Epidermal melanocyte (primary cell): ENCODE results near the gene ESYT2.
A peak's percentile ranks its signal among the peaks of the same experiment; 100 is the strongest.
"Not testable (repeated sequence)": the region's sequence is repeated elsewhere in the genome, so short reads cannot be mapped to it uniquely, and the experiment has no call there.

Source experiments
- DNase-seq: peaks from one replicate; pipeline ENCODE4 v3.0.0; 2011; ENCODE audit warnings: low spot score; ENCODE audit not compliant: insufficient read length

The ESYT2 gene

DNA sequence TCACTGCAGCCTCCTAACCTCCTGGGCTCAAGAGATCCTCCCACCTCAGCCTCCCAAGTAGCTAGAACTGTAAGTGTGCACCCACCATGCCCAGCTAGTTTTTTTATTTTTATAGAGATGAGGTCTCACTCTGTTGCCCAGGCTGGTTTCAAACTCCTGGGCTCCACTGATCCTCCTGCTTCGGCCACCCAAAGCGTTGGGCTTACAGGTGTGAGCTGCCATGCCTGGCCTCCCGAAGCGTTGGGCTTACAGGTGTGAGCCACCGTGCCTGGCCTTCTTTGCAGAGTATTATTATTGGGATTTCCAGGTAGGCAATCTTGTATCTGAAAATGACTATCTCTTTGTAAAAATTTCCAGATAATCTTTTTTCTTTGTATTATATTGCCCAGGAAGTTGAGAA is 101.6 kb downstream of the ESYT2 start:
- no peak for DNase-seq

DNA sequence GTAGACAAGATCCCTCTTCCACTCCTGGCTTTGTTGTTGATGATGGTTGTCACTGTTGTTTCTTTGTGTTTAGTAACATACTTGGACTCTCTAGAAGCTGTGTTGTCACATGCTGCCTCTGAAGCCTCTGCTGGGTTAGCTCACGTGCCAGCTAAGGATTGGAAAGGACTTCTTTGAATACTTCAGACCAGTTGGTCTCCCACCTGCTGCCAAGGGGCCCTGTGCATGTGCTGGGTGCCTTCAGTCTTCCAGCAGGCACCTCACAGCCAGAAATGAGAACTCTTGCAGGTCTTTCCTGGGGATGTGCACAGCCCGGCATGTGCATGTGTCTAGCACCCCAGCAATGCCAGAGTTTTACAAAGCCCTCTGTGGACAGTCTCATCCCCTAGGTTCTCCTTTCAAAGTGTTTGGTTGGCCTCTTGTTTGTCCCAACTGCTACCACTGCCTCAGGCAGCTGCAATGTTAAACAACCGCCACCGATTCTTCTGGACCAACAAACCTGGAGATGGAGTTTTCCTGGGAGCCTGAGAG is 103.0 kb downstream of the ESYT2 start:
- no peak for DNase-seq

DNA sequence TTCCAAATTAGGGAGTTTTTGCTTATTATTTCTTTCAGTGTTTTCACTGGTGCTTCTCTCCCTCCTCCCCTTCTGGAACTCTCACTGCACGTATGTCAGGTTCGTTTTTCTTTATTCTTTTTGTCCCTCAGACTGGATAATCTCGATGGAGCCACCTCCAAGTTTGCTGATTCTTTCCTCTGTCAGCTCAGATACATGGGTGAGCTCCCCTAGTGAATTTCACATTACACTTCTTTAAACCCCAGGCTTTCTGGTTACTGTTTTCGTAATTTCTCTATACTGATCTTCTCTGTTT is 103.9 kb downstream of the ESYT2 start:
- no peak for DNase-seq

DNA sequence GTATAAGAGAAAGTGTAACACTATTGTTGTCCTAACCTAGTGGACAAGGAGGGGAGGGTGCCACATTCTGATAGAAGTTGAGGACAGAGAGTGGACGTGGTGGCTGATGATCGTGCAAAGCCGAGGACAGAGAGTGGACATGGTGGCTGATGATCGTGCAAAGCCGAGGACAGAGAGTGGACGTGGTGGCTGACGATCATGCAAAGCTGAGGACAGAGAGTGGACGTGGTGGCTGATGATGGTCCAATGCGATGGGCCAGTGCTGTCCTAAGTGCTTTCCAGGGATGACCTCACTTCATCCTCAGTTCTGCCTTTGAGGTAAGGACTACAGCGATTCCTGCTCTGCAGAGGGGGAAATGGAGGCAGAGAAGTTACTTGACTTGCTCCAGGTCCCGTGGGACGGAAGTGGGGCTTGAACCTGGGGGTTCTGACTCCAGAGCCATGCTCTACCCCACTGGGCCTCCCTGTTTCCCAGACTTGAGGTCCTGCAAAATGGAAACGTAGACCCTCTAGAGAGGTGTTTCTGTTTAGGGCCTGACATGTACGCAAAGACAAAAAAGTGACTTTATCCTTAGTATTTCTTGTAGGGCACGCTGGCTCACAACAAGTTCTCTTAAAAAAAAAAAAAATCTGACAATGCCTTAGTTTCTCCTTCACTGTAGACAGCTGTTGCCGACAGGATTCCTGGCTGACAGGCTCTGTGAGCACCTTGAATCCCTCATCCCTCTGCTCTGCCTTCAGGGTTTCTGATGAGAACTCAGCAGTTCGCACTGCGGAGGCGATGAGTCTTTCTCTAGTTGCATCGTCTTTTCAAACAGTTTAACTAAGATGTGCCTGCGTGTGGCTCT is 104.4 kb downstream of the ESYT2 start:
- no peak for DNase-seq

DNA sequence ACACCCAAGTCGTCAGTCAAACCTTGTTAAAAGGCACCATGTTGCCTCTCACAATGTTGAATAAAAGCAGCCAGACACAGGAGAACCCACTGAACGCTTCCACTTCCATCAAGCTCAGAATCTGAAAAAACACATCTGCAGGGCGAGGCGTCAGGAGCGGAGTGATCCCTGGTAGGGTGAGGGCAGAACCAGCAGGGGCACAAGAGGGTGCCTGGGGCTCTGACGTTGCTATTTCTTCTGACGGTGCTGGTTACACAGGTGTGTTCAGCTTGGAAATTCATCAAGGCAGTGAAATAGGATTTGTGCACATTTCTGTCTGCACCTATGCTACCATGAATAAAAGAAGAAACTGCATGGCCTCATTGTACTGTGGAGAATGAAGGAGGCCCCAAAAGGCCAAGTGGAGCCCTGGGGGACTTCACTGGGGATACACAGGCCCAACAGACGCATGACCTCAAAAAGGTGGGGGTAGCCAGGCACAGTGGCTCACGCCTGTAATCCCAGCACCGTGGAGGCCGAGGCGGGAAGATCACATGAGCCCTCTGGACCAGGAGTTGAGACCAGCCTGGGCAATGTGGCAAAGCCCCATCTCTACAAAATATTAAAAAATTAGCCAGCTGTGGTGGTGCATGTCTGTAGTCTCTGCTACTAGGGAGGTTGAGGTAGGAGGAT is 105.5 kb downstream of the ESYT2 start:
- DNase-seq: no peak

DNA sequence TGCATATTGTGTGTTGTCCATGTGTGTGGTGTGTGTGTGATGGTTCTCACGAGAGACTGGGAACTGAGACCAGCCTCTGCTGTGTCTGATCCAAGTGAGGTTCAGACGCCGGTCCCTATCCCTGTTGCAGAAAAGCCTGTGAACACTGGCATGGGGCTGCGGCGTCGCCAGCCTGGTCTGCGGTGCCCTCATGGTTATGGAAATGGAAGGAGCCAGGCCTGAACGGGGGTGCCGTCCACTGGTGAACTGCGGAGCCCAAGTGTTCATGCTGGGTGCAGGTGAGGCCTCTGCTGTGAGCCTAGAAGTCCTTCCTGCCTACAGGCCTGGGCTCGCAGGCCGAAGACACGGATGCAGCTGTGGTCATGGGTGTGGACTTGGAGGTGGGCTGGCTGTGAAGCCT is 106.0 kb downstream of the ESYT2 start:
- DNase-seq: no peak

DNA sequence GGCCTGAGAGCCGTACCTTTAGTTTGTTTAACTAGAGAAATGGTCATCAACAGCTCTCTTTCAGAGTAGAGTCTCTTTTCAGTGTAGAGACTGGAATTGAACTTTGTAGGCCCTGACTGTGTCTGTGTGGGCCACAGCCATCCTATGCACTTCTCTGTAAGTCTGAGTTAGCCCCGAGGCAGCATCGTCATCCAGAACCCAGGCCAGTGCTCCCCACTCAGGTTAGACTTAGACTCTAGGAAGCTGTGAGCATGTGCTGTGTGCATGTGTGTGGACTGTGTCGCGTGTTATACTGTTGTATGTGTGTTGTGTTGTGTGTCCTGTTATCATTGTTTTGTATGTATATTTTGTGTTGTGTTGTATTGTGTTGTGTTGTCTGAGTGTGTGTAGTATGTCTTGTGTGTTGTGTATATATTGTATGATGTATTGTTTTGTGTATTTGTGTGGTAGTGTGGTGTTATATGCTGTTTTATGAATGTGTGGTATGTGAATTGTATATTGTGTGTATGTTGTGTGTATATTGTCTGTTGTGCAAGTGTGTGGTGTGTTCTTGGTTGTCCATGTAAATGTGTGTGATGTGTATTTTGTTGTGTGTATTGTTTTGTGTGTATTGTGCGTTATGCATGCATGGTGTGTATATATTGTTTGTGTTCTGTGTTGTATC is 106.6 kb downstream of the ESYT2 start:
- DNase-seq: no peak

DNA sequence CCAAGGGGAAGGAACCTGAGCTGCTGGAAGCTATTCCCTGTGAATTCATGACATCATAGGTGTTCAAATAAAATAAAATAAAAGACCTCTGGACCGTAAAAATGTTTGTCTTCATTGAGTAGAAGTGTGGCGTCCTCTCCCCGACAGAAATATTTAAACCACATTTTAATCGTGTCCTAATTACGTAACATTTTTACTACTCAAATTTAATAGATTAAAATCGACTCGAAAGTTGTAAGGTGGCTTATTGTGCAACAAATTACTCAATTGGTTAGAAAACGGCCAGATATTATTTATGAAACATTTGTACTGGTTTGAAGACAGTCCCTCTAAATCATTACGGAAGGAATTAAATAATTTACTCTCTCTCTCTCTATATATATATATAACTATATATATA is 109.2 kb downstream of the ESYT2 start:
- no peak for DNase-seq

DNA sequence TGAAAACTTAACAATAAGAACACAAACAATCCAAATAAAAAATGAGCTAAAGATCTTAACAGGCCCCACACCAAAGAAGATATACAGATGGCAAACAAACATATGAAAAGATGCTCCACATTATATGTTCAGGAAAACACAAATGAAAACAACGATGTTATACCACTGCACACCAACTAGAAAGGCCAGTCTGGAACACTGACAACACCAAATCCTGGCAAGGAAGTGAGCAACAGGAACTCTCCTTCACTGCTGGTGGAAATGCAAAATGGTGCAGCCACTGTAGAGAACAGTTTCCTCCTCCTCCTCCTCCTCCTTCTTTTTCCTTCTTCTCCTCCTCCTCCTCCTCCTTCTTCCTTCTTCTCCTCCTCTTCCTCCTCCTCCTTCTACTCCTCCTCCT is 112.5 kb downstream of the ESYT2 start:
- DNase-seq: no peak

DNA sequence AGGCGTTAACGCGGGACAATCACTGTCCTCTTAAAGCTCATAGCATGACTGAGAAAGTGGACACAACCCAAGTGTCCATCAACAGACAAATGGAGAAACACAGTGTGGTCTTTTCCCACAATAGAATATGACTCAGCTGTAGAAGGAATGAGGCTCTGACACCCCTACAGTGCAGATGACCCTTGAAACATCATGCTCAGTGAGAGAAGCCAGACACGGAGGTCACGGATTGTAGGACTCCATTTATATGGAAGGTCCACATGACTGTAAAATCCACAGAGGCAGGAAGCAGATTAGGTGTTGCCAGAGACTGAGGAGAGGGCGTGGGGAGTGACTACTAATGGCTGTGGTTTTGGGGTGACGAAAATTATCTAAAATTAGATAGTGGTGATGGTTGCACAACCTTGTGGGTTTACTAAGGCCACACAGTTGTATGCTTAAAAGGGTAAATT is 118.6 kb downstream of the ESYT2 start:
- DNase-seq: no peak

DNA sequence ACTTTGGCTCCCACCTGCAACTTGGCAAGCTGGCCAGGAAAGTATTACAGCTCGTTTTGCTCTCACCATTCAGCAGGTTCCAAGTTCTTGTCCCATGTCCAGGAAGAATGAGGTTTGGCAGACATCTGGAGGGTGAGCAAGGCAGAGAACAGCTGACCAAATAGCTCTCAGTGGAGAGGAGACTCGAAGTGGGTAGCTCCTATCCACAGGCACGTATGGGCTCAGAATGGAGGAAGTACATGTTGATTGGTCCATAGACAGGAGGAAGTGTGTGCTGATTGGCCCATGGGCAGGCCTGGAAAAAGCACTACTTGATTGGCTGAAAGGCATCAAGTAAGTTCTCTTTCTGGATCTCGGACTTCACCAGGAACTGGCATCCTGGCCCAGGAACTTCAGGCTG is 121.7 kb downstream of the ESYT2 start:
- no peak for DNase-seq

DNA sequence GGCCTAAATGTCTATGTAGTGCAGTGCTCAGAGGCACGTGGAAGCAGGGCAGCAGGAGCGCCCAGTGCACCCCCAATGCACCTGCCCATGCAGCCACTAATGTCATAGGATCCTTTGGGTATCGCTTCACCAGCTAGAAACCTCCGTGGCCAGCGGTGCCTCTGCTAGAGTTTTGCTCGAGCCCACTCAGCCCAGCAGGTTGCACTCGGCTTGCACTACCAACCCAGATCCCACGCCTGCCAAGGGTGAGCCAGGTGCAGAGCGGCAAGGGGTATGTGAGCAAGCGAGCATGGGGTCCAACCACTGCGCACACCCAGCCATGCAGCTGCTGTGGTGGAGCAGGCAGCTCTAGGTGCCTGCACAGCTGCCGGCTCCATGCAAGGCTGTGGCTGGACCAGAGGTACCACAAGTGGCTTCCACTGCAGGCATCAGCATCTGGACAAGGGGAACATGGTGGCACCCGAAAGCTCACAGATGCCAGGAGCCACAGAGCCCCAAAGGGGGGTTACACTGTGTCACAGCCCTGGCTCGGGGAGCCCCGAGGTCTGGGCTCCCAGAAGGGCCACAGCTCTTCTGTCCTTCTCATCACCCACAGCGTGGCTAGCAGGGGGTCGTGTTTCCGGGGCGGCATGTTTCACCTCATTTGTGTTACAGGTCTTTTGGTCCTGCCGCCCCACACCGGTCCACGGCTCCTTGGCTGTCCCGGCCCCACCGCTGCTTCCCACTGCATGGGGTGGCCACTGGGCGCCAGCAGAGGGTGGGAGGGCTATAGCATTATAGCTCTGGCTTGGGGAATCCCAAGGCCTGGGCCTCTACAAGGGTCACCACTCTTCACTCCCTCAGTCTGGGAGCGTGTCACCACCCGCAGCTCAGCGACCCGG is 122.4 kb downstream of the ESYT2 start:
- no peak for DNase-seq

DNA sequence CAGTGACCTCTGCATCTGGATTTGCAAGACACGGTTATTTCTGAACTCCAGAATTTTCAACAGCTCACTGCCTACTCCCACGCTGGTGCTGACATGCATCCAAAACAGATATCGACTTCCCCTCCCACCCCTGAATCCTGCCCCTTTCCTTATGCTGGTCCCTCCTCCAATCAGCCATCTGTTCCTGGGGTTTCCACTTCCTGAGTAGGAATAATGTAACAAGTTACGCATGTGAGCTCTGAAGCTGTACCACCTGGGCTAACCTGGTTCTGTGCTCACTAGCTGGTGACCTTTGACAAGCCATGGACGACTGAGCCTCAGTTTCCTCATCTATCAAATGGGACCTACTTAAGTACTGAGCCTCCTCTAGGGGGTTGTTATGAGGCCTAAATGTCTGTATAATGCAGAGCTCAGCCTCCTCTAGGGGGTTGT is 123.0 kb downstream of the ESYT2 start:
- no peak for DNase-seq

DNA sequence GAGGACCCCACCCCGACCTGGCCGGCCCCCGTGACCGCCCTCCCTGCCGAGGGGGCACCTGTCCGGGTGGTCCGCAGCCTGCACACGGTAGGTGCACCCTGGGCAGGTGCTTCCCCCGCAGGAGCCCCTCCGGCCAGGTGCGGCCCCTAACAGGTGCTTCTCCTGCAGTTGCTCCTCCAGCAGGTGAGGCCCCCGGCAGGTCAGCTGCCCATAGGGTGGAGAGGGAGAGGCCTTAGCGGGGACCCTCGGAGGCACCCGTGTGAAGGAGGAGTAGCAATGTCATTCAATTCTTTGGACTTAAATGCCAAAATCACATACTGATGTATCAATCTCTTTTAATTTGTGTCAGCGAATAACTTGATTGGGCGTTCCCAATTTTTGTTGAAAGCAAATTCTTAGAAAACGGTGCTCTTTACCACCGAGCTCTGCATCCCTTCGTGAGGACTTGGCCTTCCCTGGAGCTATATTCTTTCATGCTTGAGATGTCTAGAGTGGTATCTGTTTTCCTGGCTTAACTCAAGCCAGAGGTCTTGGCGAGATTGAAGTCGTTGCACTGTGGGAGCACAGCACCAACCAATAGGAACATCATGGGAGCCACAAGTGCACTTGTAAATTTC is 124.0 kb downstream of the ESYT2 start:
- DNase-seq: no peak

DNA sequence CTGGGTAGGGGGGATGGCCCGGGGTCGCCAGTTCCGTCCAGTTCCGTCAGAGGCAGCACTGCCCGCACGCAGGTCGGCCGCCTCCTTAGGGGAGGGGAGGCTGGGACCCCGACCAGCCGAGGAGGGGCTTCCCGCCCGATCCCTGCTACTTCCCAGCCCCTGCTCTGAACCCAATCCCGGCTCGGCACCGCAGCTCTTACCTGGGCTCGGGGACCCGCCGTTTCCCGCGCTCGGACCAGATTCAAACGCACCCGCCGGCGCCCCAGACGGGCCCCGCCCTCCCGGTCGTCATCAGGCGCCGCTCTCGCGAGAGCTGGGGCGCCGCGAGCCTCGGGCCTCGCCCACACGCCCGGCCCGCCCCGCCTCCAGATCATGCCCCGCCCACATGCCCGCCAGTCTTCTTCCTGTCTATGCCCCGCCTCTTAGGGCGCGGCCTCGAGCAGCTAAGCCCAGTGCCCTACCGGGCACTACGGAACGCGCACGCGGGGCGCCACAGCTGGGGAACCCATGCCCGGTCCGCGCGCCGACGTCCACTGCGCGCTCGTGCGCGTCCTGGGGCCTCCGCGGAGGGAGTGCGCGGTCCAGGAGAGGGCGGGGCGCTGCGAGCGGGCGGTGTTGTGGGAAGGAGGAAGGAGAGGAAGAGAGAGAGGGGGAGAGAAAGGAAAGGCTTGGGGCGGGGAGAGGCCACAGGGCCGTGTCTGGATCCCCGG is 124.6 kb downstream of the ESYT2 start, which contains the start of gene NCAPG2:
NCAPG2 (minus strand) TSS at position 281 of the 710 bp plus-strand sequence. CDS start 2,905 bp downstream, outside the sequence.
- DNase-seq: peak; percentile 94

DNA sequence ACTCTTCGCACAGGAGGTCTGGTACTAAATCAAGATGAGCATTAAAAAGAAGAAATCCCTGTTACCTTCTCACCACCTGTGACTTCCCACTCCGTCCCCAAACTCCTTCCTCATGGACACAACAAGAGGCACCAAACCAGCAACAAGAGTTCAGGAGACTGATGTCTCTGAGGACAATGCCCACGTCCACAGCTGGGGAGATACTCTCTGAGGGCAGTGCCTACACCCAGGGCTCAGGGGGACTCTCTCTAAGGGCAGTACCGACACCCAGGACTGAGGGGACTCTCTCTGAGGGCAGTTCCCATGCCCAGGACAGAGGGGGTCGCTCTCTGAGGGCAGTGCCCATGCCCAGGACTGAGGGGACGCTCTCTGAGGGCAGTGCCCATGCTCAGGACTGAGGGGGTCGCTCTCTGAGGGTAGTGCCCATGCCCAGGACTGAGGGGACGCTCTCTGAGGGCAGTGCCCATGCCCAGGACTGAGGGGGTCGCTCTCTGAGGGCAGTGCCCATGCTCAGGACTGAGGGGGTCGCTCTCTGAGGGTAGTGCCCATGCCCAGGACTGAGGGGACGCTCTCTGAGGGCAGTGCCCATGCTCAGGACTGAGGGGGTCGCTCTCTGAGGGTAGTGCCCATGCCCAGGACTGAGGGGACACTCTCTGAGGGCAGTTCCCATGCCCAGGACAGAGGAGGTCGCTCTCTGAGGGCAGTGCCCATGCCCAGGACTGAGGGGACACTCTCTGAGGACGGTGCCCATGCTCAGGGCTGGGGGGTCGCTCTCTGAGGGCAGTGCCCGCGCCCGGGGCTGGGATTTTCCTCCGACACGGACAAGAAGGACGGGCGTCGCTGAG is 125.4 kb downstream of the ESYT2 start:
- DNase-seq: not testable (repeated sequence)

DNA sequence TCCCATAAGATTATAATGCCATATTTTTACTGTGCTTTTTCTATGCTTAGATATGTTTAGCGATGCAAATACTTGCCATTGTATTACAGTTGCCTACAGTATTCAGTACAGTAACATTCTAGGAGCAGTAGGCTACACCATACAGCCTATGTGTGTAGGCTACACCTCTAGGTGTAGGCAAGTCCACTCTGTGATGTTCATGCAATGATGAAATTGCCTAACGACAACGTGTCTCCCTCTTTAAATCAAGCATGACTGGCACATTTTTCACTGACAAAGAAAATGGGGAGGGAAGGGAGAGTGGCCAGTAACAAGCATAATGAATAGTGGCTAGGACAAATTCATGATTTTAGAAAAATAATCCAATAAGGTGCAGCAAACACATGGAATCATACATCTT is 126.4 kb downstream of the ESYT2 start:
- DNase-seq: no peak

DNA sequence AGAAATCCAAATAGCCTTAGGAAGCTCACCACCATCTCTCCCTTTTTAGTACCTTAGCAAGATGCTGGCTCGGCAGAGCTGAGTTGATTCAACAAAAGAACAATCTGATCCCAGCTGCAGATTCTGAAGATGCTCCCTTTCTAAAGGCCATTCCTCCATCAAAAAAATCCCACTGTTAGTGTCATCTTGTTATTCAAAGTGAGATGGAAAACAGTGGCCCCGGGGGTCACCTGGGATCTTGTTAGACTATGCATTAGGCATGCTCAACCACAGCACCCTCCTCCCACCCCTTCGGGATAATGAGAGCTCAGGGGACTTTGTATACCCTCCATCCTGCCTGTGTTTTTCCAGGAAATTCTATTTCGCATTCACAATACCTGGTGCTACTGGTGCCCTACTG is 127.1 kb downstream of the ESYT2 start:
- DNase-seq: no peak

DNA sequence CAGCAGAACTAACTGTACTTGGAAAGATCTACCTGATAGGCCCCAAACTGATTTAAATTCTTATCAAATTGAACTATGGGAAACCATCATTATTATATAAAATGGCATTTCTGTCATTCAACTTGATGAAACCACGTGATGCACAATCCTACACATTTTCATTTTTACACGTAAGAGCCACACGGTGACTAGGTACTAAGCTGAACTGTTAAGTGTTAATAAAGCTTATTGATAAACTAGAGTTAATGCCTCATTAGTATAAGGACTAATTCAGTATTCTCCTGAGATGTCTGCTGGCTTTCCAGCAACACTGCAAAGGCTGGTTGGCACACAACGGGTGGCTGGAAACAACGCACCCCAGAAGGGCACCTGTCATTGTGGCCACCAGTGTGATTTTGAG is 129.3 kb downstream of the ESYT2 start:
- no peak for DNase-seq
